ENCODE data around the gene SLC26A11.

Gene SLC26A11

DNA sequence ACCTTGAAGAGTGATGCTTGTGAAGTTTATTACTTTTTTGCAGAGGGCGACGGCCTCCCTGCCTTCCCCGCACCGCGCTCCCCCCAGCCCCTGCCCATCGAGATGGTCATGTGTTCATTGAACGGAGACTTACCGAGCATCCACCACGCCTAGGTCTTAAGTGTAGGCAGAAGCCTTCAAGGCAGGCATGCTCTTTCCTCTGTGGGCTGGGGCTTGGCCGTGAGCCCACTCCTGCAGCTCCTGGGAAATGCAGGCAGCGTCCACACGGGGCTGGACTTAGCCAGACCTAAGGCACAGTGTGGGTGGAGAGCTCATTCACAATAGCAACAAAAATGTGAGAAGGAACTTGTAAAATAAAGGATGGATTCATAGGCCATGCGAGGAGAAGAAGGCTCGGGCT is 59.7 kb downstream of the SLC26A11 start:
- peak overlapping the region; percentile 85 for H3K27ac ChIP-seq
- TF ChIP-seq, protein P1, sequence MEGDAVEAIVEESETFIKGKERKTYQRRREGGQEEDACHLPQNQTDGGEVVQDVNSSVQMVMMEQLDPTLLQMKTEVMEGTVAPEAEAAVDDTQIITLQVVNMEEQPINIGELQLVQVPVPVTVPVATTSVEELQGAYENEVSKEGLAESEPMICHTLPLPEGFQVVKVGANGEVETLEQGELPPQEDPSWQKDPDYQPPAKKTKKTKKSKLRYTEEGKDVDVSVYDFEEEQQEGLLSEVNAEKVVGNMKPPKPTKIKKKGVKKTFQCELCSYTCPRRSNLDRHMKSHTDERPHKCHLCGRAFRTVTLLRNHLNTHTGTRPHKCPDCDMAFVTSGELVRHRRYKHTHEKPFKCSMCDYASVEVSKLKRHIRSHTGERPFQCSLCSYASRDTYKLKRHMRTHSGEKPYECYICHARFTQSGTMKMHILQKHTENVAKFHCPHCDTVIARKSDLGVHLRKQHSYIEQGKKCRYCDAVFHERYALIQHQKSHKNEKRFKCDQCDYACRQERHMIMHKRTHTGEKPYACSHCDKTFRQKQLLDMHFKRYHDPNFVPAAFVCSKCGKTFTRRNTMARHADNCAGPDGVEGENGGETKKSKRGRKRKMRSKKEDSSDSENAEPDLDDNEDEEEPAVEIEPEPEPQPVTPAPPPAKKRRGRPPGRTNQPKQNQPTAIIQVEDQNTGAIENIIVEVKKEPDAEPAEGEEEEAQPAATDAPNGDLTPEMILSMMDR (conservative IDR thresholded peaks at IDR 0.05) = no peak
- TF ChIP-seq ZFX (IDR thresholded peaks at IDR 0.05) = no peak

DNA sequence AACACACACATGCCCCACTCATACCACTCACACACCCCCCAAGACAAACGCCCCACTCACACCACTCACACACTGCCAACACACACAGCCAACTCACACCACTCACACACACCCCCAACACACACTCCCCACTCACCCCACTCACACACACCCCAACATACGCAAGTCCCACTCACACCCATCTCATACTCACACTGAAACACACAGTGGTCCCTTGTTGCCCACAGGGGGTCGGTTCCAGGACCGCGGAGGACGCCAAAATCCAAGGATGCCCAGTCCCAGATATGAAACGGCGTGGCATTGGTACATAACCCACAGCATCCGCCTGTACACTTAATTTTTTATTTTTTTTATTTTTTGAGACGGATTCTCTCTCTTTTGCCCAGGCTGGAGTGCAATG is 61.3 kb downstream of the SLC26A11 start:
- no peak overlapping the region for H3K27ac ChIP-seq
- no peak for TF ChIP-seq ZFX (IDR thresholded peaks at IDR 0.05)
- TF ChIP-seq, protein P1 (conservative IDR thresholded peaks at IDR 0.05) = no peak

- TF ChIP-seq, protein P1 (conservative IDR thresholded peaks at IDR 0.05) = no peak
- TF ChIP-seq ZFX (IDR thresholded peaks at IDR 0.05) = no peak
- H3K27ac ChIP-seq = no peak overlapping the region
Measured at GRCh38 chr17:80283116-80283852, 63.1 kb downstream of the SLC26A11 start.

DNA sequence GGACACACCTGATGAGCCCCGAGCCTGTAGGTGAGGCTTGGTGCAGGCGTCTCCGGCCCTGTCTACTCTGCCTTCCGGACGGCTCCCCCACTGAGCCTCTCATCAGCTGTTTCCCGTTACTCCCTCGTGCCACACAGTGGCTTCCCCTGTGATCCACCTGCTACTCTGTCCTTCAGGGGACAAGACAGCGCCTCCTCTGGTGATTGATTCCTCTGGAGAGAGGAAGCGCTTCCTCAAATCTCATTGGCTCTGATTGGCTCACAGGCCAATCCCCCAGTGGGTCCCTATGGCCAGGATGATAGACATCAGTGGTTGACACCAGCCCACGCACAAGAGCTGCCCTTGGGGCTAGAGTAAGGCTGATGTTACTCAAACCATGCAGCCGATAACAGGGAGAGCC is 64.4 kb downstream of the SLC26A11 start:
- H3K27ac ChIP-seq = no peak overlapping the region
- TF ChIP-seq, protein P1 (conservative IDR thresholded peaks at IDR 0.05) = no peak
- TF ChIP-seq ZFX (IDR thresholded peaks at IDR 0.05) = no peak

- TF ChIP-seq, protein P1 (conservative IDR thresholded peaks at IDR 0.05) = no peak
- TF ChIP-seq ZFX (IDR thresholded peaks at IDR 0.05) = no peak
- H3K27ac ChIP-seq = no peak overlapping the region
Measured at GRCh38 chr17:80285237-80285920, 65.2 kb downstream of the SLC26A11 start.

GRCh38 chr17:80286638-80286960 is 66.4 kb downstream of the SLC26A11 start:
- TF ChIP-seq, protein P1 (conservative IDR thresholded peaks at IDR 0.05) = no peak
- no peak for TF ChIP-seq ZFX (IDR thresholded peaks at IDR 0.05)
- no peak overlapping the region for H3K27ac ChIP-seq

DNA sequence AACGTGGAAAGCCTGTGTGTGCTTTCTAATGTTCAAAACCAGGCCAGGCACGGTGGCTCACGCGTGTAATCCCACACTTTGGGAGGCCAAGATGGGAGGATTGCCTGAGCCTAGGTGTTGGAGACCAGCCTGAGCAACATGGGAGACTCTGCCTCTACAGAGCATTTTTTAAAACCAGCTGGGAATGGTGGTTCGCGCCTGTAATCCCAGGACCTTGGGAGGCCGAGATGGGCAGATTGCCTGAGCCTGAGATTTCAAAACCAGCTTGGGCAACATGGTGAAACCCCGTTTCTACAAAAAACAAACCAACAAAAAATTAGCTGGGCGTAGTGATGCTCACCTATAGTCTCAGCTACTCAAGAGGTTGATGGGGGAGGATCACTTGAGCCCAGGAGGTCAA is 66.8 kb downstream of the SLC26A11 start:
- H3K27ac ChIP-seq = no peak overlapping the region
- no peak for TF ChIP-seq ZFX (IDR thresholded peaks at IDR 0.05)
- TF ChIP-seq, protein P1 (conservative IDR thresholded peaks at IDR 0.05) = no peak
